Activated CD8-positive, alpha-beta memory T cell treated with anti-CD3 and anti-CD28 coated beads, Interleukin-2, amount 50 U/mL, for 1 hour (primary cell): ENCODE results near the gene PRDM2.

Experiments
- DNase-seq: peaks from one replicate; pipeline ENCODE4 v3.0.0-alpha.2; 2020; ENCODE audit errors: extremely low read depth

PRDM2 gene

GRCh38 chr1:13790290-13791030 lies 90.5 kb downstream of the PRDM2 start:
- DNase-seq = no peak

GRCh38 chr1:13792419-13792818 lies 92.4 kb downstream of the PRDM2 start:
- DNase-seq = no peak

GRCh38 chr1:13793088-13793730 lies 93.2 kb downstream of the PRDM2 start:
- DNase-seq = no peak

GRCh38 chr1:13794231-13795187 lies 94.5 kb downstream of the PRDM2 start:
- no peak for DNase-seq

GRCh38 chr1:13797397-13797796 lies 97.4 kb downstream of the PRDM2 start:
- DNase-seq = no peak

- DNase-seq = no peak
Measured at GRCh38 chr1:13798120-13798519, 98.1 kb downstream of the PRDM2 start.

GRCh38 chr1:13799502-13800283 lies 99.7 kb downstream of the PRDM2 start:
- no peak for DNase-seq

- no peak for DNase-seq
Measured at GRCh38 chr1:13801232-13801631, 101.2 kb downstream of the PRDM2 start.

GRCh38 chr1:13801655-13802486 lies 101.9 kb downstream of the PRDM2 start:
- no peak for DNase-seq

- no peak for DNase-seq
Measured at GRCh38 chr1:13802782-13803545, 103.0 kb downstream of the PRDM2 start.

GRCh38 chr1:13803546-13804239 lies 103.7 kb downstream of the PRDM2 start:
- no peak for DNase-seq

GRCh38 chr1:13804240-13804633 lies 104.2 kb downstream of the PRDM2 start:
- DNase-seq = no peak

- no peak for DNase-seq
Measured at GRCh38 chr1:13805431-13805830, 105.4 kb downstream of the PRDM2 start.

GRCh38 chr1:13806108-13806507 lies 106.1 kb downstream of the PRDM2 start:
- DNase-seq = no peak

GRCh38 chr1:13807209-13807608 lies 107.2 kb downstream of the PRDM2 start:
- no peak for DNase-seq

GRCh38 chr1:13808729-13809131 lies 108.7 kb downstream of the PRDM2 start:
- no peak for DNase-seq

- no peak for DNase-seq
Measured at GRCh38 chr1:13809461-13810159, 109.6 kb downstream of the PRDM2 start.
